ENCODE results near the gene DPYSL4. TPM values are rescaled to one million over a fixed set of nuclear protein-coding genes. Genes with fewer than 3 reads are reported as not detected.

DPYSL4 gene
- total RNA-seq, 1 donor from 2014 or later: 33.8 TPM

- H3K27me3 Mint-ChIP-seq (ENCODE audit: unreplicated experiment): no peaks in the 10 kb centered on the region
- no peak for DNase-seq (ENCODE audit: extremely low spot score, unreplicated experiment)
- no peak overlapping the region for H3K4me3 Mint-ChIP-seq (ENCODE audit: unreplicated experiment)
- H3K36me3 Mint-ChIP-seq (ENCODE audit: unreplicated experiment): no peaks in the 10 kb centered on the region
- no peak for TF ChIP-seq CTCF (IDR thresholded peaks at IDR 0.05)
- H3K9me3 Mint-ChIP-seq (ENCODE audit: unreplicated experiment): no peaks in the 10 kb centered on the region
- no peak overlapping the region for H3K27ac Mint-ChIP-seq (ENCODE audit: unreplicated experiment)
- H3K4me1 Mint-ChIP-seq (ENCODE audit: unreplicated experiment): no peaks in the 10 kb centered on the region
These were observed 40.5 kb upstream of the DPYSL4 start for GRCh38 chr10:132146271-132146671.

GRCh38 chr10:132146941-132147915 lies 39.5 kb upstream of the DPYSL4 start:
- no peak for TF ChIP-seq CTCF (IDR thresholded peaks at IDR 0.05)
- no peaks in the 10 kb centered on the region for H3K9me3 Mint-ChIP-seq (ENCODE audit: unreplicated experiment)
- H3K27ac Mint-ChIP-seq (ENCODE audit: unreplicated experiment): no peak overlapping the region
- H3K36me3 Mint-ChIP-seq (ENCODE audit: unreplicated experiment): no peaks in the 10 kb centered on the region
- H3K27me3 Mint-ChIP-seq (ENCODE audit: unreplicated experiment): no peaks in the 10 kb centered on the region
- H3K4me3 Mint-ChIP-seq (ENCODE audit: unreplicated experiment): no peak overlapping the region
- H3K4me1 Mint-ChIP-seq (ENCODE audit: unreplicated experiment): no peaks in the 10 kb centered on the region
- no peak for DNase-seq (ENCODE audit: extremely low spot score, unreplicated experiment)

GRCh38 chr10:132148261-132149251 lies 38.2 kb upstream of the DPYSL4 start:
- H3K4me3 Mint-ChIP-seq (ENCODE audit: unreplicated experiment): no peak overlapping the region
- DNase-seq (ENCODE audit: extremely low spot score, unreplicated experiment): no peak
- TF ChIP-seq CTCF (IDR thresholded peaks at IDR 0.05): no peak
- no peaks in the 10 kb centered on the region for H3K27me3 Mint-ChIP-seq (ENCODE audit: unreplicated experiment)
- no peaks in the 10 kb centered on the region for H3K9me3 Mint-ChIP-seq (ENCODE audit: unreplicated experiment)
- H3K36me3 Mint-ChIP-seq (ENCODE audit: unreplicated experiment): no peaks in the 10 kb centered on the region
- H3K27ac Mint-ChIP-seq (ENCODE audit: unreplicated experiment): no peak overlapping the region
- no peaks in the 10 kb centered on the region for H3K4me1 Mint-ChIP-seq (ENCODE audit: unreplicated experiment)

- no peaks in the 10 kb centered on the region for H3K4me1 Mint-ChIP-seq (ENCODE audit: unreplicated experiment)
- H3K4me3 Mint-ChIP-seq (ENCODE audit: unreplicated experiment): no peak overlapping the region
- H3K9me3 Mint-ChIP-seq (ENCODE audit: unreplicated experiment): no peaks in the 10 kb centered on the region
- DNase-seq (ENCODE audit: extremely low spot score, unreplicated experiment): no peak
- no peaks in the 10 kb centered on the region for H3K27me3 Mint-ChIP-seq (ENCODE audit: unreplicated experiment)
- TF ChIP-seq CTCF (IDR thresholded peaks at IDR 0.05): no peak
- H3K27ac Mint-ChIP-seq (ENCODE audit: unreplicated experiment): no peak overlapping the region
- H3K36me3 Mint-ChIP-seq (ENCODE audit: unreplicated experiment): no peaks in the 10 kb centered on the region
These were observed 37.5 kb upstream of the DPYSL4 start for GRCh38 chr10:132149271-132149670.

Measured in osteocyte (in vitro differentiated cells).